CD4-positive, alpha-beta T cell treated with Interleukin-17A for 1 hour (primary cell): ENCODE measurements around the gene TMEM54.

Experiments
- DNase-seq: peaks from one replicate; pipeline ENCODE4 v3.0.0-alpha.2; 2020

Gene TMEM54, protein sequence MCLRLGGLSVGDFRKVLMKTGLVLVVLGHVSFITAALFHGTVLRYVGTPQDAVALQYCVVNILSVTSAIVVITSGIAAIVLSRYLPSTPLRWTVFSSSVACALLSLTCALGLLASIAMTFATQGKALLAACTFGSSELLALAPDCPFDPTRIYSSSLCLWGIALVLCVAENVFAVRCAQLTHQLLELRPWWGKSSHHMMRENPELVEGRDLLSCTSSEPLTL

DNA sequence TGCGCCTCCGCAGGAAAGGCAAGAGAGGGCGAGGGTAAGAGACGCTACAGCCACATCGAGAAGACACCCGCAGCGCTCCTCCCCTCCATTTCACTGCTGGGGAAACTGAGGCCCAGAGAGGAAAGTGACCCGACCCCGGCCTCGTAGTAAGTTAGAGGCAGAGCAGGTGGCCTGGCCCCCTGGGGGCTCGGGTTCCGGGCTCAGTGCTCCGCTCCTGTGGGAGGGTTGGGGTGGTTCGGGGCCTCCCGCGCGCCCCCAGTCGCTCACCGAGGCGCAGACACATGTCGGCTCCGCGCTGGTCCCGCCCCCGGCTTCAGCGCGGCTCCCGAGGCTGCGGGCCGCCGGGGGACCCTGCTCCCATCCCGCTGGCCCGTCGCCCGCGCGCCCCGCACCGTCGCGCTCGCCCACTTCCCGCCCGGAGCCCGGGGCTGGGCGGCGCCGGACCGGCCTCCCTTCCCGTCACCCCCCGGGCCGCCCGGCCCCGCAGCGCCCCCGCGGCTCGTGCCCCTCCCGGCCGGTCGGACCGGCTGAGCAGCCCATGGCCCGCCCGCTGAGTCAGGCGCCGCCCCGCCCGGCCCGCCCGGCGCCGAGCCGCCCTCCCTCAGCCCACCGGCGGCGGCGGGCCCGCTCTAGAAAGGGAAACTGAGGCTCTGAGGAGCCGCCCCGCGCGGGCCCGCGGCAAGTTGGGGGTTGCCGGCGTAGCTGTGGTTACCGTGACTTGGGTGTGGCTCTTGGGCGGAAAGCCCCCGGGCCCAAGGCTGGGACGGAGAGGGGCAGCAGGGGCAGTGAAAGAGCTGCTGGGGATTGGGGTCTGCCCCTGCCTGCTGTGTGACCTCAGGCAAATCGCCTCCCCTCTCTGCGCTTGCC, at the start of gene TMEM54:
TSS of gene TMEM54 (minus strand) at position 434 of the 867 bp plus-strand sequence. CDS start at position 283, 151 bp downstream.
- no peak for DNase-seq

- no peak for DNase-seq
These were observed 48.3 kb upstream of the TMEM54 start for GRCh38 chr1:32949519-32949918.

DNA sequence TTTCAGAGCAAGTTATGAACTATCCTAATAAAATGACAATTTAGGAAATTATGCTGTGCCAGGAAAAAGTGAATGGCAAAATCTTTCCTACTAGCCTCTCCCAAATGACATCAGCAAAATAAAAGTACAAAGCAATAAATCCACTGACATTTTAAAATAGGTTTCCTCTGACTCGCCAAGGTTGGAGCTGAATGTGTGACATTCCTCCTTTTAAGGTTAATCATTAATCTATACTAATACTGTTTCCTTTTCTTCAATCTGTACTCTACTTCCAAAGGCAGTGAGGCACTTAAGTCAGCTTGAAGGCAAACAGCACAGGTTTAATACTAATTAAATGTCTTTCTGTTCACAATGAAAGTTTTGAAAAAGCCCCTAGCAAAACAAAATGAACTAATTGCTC, 47.7 kb upstream of the TMEM54 start:
- no peak for DNase-seq

GRCh38 chr1:32948390-32948722, 47.2 kb upstream of the TMEM54 start:
- DNase-seq: no peak

- no peak for DNase-seq
These were observed 46.6 kb upstream of the TMEM54 start for GRCh38 chr1:32947669-32948389.

- DNase-seq: no peak
These were observed 45.2 kb upstream of the TMEM54 start for GRCh38 chr1:32946413-32946812.

DNA sequence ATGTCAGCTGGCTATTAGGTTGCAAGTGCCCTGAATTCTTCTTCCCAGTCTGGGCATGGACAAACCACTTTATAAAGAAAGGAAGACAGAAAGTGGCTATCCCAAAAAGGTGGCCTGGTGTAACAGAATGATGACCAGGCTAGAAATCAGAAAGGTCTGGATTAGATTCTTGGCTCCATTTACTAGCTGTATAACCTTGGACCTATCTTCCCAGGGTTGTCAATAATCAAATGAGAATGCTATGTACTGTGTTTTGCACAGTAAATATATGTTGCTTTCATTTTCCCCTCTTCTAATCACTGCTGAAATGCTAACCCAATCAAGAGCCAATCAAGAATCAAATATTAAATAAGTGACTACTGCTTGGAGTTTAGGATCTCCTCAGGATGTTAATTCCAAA, 43.0 kb upstream of the TMEM54 start:
- DNase-seq: no peak

DNA sequence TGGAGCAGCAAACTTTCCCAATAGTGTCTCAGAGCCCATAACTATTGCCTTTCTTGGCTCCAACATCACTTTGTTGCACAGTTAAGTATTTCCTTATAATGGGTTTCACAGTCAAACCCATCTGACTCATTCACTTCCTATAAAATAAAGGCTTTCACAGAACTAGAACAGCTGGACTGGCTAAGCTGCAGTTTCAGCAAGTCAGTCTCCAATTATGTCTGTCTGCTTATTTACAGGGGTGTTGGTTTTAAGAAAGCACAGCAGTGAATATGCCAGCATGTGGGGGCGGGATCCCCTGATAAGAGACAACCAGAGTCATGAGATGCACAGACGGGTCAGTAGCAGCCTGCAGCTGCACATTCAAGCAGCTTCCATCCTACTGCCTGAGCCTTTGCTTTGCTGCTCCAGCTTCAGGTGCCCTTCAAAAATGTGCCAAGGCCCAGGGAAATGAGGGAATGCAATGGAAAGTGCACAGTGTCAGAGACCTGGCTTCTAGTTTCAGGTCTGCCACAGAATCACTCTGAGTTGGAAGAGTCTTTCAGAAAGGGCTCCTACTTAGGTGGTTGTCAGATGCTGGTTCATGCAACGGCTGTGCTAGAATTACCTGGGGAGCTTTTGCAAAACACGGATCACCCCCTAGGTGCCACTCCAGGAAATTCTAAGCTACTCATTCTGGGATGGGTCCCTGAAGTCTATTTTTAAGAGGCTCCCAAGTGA, 38.6 kb upstream of the TMEM54 start:
- no peak for DNase-seq

- no peak for DNase-seq
These were observed 35.9 kb upstream of the TMEM54 start for GRCh38 chr1:32937061-32937460.

DNA sequence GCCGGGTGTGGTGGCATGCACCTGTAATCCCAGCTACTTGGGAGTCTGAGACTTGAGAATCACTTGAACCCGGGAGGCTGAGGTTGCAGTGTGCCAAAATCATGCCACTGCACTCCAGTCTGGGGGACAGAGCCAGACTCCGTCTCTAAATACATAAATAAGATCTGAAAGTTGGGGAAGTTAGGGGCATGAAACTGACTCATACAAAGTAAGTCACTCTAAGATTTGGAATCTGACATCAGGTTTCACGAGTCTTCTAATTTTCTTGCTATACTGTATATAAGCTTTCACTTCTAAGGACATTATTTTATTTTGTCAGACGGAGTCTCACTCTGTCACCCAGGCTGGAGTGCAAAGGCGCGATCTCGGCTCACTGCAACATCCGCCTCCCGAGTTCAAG, 33.3 kb upstream of the TMEM54 start:
- DNase-seq: no peak

GRCh38 chr1:32933742-32934322, 32.6 kb upstream of the TMEM54 start:
- DNase-seq: no peak

DNA sequence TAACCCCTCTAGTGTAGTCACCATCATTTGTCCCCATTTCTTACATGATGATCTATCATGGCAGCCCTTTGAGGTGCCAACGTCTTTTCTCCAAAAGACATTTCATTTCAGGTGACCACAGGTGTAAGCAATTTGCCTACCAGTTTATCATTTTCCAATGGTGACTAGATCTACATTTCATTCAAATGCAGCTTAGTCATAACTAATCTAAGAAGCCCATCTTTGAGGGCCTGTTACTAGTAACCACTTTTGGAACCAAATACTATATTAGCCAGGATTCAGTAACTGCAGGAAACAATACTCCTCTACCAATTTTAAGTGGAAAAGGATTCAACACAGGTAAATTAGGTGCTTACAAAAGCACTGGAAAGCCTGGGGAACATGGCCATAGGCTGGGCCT, 30.6 kb upstream of the TMEM54 start:
- DNase-seq: no peak

GRCh38 chr1:32929366-32929765, 28.2 kb upstream of the TMEM54 start:
- no peak for DNase-seq

GRCh38 chr1:32928715-32929114, 27.5 kb upstream of the TMEM54 start:
- DNase-seq: no peak

DNA sequence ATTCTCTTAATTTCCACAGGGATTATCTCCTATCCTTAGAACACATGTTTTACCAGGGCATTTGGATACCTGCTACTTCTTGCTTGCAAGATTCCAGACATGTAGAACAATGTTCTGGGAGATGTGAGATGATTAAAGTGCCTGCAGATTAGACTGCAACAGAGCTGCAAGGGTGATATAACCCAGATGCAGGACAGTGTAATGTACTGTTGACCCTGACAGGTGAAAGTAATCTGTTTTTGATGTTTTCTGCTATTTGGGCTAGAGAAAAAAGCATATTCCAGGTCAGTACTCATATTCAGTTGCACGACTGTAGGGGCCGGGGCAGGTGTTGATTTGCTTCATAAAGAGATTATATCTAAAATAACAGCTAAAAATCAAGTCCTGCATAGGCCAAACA, 27.1 kb upstream of the TMEM54 start:
- no peak for DNase-seq

GRCh38 chr1:32927441-32927840, 26.3 kb upstream of the TMEM54 start:
- DNase-seq: no peak

DNA sequence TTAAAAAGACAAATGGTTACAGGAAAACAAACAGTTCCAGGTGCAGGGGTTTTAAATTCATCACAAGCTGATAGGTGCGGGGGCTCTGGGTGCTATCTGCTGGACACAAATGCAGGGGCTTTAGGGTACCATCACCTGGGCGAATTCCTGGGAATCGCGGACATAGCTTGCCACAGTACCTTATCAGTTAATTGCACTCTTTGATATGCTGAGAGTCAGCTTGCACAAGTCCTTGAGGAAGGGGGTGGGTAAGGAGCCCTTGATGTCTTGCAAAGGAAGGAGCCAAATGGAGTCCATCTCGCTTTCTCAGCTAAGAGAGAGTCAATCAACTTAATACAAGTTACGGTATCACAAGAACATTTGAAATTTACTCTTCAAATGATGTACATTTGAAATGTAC, 25.4 kb upstream of the TMEM54 start:
- no peak for DNase-seq

GRCh38 chr1:32925403-32926162, 24.4 kb upstream of the TMEM54 start:
- no peak for DNase-seq

DNA sequence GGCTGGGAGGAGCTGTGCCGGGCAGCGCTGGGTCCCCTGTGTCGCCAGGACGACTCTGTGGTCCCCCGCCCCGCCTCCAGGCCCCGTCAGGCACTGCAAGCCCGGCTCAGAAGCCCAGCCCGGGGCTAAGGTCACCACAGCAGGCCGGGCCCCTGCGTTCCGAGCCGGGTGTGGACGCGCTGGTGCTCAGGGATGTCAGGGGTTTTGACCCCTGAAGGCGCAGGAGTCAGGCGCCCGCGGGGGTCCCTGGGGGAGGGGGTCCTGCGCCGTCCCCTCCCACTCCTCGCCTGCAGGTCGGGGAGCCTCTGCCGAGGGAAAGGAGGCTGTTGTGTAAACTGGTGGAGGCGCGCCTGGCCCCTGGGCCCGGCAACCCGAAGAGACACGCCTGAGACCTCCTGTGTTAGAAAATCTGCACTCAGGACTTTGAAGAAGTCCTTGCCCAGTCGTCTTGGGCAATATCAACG, 23.7 kb upstream of the TMEM54 start:
- DNase-seq: no peak

- DNase-seq: no peak
These were observed 19.6 kb upstream of the TMEM54 start for GRCh38 chr1:32920833-32921232.

- no peak for DNase-seq
These were observed 18.9 kb upstream of the TMEM54 start for GRCh38 chr1:32919811-32920733.
